Measurements from ENCODE around the gene A1BG.

Gene A1BG

DNA sequence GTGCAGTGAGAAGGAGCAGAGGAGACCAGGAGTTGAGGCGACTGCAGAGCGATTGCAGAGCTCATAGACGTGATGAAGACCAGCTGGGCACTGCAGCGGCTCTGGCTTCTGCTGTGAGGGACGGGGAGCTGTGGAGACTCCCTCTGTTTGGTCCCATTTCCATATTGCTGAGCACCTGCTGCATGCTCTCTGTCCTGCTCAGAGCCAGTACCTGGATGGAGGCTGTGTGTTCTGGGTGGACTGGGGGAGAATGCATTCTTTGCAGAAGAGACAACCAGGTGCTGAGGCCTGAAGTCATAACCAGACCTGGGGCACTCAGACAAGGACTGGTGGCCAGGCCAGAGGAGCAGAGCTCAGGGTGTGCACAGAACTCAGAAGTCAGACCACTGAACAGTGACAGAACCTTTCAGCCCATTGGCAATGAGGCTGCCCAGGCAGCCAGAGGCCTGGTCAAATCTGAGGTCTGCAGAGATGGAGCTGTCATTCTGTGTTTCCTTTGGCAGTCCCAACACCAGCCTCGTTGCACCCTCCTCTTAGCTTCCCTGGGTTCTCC is 1.3 kb upstream of the A1BG start:
- TF ChIP-seq ZFX (IDR thresholded peaks at IDR 0.05; ENCODE audit: borderline replicate concordance) = no peak
- TF ChIP-seq, protein P1, sequence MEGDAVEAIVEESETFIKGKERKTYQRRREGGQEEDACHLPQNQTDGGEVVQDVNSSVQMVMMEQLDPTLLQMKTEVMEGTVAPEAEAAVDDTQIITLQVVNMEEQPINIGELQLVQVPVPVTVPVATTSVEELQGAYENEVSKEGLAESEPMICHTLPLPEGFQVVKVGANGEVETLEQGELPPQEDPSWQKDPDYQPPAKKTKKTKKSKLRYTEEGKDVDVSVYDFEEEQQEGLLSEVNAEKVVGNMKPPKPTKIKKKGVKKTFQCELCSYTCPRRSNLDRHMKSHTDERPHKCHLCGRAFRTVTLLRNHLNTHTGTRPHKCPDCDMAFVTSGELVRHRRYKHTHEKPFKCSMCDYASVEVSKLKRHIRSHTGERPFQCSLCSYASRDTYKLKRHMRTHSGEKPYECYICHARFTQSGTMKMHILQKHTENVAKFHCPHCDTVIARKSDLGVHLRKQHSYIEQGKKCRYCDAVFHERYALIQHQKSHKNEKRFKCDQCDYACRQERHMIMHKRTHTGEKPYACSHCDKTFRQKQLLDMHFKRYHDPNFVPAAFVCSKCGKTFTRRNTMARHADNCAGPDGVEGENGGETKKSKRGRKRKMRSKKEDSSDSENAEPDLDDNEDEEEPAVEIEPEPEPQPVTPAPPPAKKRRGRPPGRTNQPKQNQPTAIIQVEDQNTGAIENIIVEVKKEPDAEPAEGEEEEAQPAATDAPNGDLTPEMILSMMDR (IDR thresholded peaks at IDR 0.05) = no peak
- H3K27ac ChIP-seq = no peak overlapping the region

DNA sequence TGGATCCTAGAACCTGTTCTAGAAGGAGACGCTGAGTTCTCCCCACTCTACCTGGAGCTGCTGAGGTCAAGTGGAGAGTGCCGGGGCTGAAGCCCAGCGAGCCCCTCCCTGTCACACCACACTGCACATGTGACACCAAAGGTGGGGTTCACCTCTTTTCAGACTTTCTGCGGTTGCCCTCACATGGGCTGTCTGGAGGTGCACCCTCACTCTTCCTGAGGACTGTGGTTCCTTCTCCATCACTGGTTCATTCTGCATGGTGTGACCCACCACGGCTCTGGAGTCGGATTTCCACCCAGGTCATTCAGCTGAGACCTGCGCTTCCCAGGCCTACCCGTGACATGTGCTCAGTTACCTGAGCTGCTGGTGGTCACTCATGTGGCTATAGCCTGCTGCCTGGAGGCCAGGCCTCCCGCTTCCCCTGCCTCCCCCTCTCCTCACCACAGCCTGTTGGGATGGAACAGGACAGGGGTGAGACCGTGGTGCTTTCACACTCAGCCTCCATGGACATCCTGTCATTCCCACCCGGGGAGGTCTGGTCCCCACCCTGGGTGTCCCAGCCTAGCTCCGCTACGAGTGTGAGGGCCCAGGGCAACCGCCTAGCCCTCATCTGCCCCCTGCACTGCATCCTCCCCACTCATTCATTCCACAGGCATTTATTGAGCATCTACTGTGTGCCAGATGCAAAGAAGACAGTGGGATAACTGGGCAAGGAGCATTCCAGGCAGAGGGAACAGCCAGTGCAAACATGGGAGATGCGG is 605 bp upstream of the A1BG start:
- no peak for TF ChIP-seq ZFX (IDR thresholded peaks at IDR 0.05; ENCODE audit: borderline replicate concordance)
- TF ChIP-seq, protein P1 (IDR thresholded peaks at IDR 0.05) = no peak
- H3K27ac ChIP-seq = no peak overlapping the region

DNA sequence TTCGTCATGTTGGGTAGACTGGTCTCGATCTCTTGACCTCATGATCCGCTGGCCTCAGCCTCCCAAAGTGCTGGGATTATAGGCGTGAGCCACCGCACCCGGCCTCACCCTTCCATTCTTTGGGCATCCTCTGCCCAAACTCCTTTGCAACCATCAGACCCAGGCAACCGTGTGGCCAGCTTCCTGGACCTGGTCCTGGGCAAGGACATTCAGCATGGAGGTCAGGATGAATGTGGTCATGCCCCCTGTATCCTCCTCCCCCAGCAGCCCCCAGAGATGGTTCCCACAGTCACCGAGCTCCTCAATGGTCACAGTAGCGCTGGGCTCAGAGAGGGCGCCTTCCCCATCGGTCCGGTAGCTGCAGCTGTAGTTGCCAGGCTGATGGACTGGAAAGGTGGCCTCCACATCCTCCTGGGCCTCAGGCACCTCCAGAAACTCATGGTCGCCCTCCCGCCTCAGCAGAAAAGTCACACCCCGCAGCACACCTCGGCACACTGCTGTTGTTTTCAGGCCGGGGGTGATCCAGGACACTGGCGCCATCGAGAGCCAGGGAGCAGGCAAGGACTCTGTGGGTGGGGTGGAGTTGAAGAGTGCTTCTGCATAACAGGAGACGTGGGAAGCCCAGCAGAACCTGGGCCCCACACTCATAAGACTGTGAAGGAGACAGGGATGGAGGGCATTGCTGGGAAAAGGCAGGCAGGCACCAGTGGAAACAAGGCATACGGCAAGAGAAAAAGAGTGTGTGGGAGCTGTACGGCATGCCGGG is 1.1 kb downstream of the A1BG start:
- no peak overlapping the region for H3K27ac ChIP-seq
- TF ChIP-seq, protein P1 (IDR thresholded peaks at IDR 0.05) = no peak
- no peak for TF ChIP-seq ZFX (IDR thresholded peaks at IDR 0.05; ENCODE audit: borderline replicate concordance)

DNA sequence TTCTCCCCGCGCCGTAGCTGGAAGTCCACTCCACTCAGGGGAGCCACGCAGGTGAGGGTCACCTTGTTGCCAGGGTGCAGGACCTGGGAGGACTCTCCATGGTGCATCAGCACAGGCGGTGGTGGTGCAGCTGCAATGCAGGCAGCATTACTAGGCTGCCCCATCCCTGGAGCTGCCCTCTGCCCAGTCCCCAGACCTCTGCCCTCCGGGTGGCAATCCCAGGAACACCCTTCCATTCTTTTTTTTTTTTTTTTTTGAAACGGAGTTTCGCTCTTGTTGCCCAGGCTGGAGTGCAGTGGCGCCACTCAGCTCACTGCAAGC is 1.8 kb downstream of the A1BG start:
- TF ChIP-seq, protein P1 (IDR thresholded peaks at IDR 0.05) = no peak
- no peak for TF ChIP-seq ZFX (IDR thresholded peaks at IDR 0.05; ENCODE audit: borderline replicate concordance)
- no peak overlapping the region for H3K27ac ChIP-seq

DNA sequence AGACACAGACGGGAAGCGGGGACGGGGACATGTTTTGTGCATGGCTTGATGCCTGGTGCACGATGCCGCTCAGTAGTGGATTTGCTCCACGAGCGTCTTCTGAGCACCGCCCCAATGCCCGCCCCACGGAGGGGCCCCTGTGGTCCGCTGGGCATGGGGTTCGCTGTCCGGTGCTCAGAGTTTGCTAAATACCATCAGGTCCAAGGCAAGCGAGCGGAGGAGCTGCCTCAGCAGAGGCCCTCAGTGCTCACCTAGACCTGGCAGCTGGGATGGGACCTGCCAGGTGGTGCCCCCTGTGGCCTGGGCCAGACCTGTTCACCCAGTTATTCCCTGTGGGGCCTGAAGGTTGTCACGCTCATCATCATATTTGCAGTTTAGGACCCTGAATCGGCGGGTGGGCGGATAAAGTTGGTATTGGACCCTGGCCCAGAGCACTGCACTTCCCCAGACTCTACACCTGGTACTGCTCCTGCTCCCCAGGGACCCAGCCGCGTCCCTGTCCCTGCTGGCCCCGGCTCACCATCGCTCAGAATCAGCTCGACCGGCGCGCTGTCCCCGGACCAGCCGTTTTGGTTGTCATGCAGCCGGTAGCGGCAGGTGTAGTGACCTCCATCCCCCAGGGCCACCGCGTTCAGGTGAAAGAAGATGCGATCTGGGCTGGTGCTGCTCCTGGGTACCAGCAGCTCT is 2.3 kb downstream of the A1BG start:
- H3K27ac ChIP-seq = no peak overlapping the region

DNA sequence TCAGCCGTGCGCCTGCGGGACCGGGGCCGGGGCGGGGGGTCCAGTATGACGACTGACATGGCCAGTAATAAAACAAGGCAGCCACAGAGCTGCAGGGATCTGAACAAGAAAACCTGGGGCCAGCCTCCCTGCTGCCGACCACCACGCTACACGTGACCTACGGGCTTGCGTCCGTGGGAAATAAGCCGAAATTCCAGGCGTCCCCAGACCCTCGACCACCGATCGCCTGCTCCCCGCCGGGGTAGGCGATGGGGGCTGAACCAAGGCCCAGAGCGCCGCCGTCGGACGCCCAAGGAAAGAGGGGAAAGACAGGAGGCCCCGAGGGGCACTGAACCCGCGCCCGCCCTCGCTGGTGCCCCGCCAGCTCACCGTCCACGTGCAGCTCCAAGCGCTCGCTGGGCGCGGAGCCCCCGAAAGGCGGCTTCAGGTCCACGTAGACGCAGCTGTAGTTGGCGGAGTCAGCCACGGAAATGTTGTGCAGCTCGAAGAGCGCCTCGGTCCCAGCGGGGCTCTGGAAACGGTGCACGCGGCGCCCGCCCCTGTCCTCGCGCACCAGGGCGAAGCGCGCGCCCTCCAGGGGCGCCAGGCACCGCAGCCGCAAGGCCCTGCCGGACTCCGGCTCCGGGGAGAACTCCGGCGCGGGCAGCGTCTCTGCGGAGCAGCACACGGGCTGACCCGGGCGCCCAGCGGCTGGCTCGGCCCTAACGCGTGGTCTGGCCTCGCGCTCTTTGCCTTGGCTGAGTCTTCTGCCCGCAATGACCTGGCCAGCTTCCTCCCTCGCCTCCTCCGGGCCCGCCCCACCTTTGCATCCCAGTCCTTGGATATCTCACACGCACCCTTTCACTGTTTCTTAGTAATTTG is 3.1 kb downstream of the A1BG start:
- TF ChIP-seq ZFX (IDR thresholded peaks at IDR 0.05; ENCODE audit: borderline replicate concordance) = no peak
- TF ChIP-seq, protein P1 (IDR thresholded peaks at IDR 0.05) = no peak
- no peak overlapping the region for H3K27ac ChIP-seq

More for the DNA sequence above, 2.3 kb downstream of the A1BG start:
- TF ChIP-seq ZFX (IDR thresholded peaks at IDR 0.05; ENCODE audit: borderline replicate concordance) = no peak
- TF ChIP-seq, protein P1 (IDR thresholded peaks at IDR 0.05) = no peak
